NK-92 (cell line): ENCODE results near the gene TPM1.
"Not testable (repeated sequence)": the region's sequence is repeated elsewhere in the genome, so short reads cannot be mapped to it uniquely, and the experiment has no call there.

Experiments
- DNase-seq: peaks from one replicate; lab custom pipeline; 2025; ENCODE audit not compliant: unreplicated experiment; lab: John Stamatoyannopoulos, UW

The TPM1 gene

GRCh38 chr15:63091679-63092446 is 49.3 kb downstream of the TPM1 start:
- DNase-seq, result no peak

- DNase-seq, result no peak
Observed at GRCh38 chr15:63093486-63094205, 51.1 kb downstream of the TPM1 start.

- DNase-seq, result no peak
Observed at GRCh38 chr15:63094495-63094931, 52.0 kb downstream of the TPM1 start.

DNA sequence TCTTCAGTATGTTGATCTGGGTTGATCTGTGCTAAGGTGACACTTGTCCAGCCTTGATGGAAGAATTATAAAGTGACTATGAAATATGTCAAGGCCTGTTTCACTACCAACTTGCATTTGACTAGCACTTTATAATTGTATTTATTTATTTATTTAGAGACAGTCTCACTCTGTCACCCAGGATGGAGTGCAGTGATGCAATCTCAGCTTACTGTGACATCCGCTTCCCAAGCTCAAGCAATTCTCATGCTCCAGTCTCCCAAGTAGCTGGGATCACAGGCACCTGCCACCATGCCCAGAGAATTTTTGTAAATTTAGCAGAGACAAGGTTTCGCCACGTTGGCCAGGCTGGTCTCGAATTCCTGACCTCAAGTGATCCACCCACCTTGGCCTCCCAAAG is 53.6 kb downstream of the TPM1 start:
- DNase-seq, result no peak

GRCh38 chr15:63098901-63099300 is 56.4 kb downstream of the TPM1 start:
- DNase-seq, result not testable (repeated sequence)

DNA sequence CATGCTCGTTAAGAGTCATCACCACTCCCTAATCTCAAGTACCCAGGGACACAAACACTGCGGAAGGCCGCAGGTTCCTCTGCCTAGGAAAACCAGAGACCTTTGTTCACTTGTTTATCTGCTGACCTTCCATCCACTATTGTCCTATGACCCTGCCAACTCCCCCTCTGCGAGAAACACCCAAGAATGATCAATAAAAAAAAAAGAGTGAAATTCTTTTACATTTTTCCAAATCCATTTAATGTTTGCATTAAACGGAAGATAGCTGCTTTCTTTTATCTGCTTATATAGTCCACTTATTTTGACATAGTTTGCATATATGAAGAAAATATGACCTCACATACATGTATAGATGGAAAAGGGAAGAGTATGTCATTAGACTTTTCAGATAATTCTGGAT is 57.0 kb downstream of the TPM1 start:
- not testable (repeated sequence) for DNase-seq

DNA sequence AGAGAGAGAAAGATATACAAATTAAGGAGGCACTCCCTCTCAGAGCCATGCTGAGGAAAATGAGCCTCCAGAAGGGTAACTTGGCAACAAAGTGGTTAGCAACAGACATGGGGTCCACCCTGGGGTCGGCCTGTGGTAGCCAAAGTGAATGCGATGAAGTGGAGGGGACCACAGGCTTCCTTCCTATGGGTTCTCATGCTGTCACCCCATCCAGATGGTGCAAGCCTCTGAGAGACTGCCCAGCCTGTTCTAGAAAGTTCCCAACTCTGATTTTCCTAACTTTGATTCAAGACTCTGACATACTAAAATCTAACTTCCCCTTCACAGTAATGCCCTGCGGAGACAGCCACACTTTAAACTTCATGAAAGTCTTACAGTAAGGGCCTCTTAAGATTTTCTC is 60.9 kb downstream of the TPM1 start:
- no peak for DNase-seq

DNA sequence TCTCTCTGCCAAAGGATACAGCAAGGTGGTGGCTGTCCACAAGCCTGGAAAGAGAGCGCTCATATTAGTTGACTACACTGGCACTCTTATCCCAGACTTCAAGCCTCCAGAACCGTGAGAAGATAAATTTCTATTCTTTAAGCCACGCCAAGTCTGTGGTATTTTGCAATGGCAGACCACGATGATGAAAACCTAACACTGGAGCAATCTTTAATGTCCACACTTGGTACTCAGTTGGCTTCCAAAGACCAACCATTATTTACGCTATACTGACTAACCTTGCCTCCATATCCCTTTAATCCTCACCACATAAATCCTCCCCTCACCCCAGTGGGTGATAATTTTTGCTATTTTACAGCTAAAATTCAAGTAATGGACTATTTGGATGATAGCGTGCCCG is 62.2 kb downstream of the TPM1 start:
- DNase-seq, result no peak

DNA sequence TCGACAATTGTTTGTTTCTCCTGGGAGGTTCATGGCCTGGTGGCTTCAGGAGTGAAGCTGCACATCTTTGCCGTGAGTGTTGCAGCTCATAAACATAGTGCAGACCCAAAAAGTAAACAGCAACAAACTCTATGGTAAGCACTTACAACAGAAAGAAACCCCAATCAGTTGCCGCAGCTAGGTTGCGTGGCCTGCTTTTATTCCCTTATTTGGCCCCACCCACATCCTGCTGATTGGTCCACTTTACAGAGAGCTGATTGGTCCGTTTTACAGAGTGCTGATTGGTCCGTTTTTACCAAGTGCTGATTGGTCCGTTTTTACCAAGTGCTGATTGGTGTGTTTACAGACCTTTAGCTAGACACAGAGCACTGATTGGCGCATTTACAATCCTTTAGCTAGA is 62.8 kb downstream of the TPM1 start:
- not testable (repeated sequence) for DNase-seq

GRCh38 chr15:63107895-63108546 is 65.5 kb downstream of the TPM1 start:
- no peak for DNase-seq

GRCh38 chr15:63109498-63109897 is 67.0 kb downstream of the TPM1 start:
- DNase-seq, result no peak

DNA sequence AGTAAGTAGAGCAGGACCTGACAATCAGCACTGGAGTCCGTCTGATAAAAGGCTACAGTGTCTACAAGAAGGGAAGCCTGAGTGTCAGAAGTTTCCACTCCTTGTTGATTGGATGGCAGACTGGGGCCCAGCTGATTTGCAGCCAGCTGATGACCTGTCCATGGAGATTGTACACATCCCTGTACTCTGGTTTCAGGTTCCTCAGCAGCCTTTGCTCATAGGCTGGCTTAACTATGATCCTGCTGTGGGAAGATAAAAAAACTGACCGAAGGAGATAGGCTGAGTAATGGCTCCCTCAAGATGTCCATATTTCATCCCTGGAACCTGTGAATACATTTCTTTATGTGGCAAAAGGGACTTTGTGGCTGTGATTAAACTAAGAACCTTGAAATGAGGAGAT is 67.4 kb downstream of the TPM1 start:
- no peak for DNase-seq

DNA sequence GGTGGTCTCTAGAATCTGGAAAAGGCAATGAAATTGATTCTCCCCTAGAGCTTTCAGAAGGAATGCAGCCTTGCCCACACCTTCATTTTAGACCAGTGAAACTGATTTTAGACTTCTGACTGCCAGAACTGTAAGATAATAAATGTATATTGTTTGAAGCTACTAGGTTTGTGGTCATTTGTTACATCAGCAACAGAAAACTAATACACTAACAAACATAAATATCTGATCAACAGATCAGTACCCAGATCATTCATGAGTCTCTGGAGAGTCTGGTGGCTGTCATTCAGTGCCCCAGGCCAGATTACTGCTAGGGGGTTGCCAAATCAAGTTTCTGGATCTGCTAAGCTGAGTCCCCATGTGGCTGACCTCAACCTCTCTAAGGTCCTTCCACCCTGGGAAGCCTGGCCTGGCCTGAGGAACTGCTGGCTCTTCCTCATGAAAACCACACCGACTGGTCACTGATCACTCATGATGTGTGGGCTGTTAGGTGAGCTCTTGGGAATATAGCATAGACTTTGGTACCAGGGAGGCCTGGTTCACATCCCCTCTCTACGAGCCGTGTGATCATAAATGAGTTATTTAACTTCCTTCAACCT is 68.0 kb downstream of the TPM1 start:
- DNase-seq, result no peak

DNA sequence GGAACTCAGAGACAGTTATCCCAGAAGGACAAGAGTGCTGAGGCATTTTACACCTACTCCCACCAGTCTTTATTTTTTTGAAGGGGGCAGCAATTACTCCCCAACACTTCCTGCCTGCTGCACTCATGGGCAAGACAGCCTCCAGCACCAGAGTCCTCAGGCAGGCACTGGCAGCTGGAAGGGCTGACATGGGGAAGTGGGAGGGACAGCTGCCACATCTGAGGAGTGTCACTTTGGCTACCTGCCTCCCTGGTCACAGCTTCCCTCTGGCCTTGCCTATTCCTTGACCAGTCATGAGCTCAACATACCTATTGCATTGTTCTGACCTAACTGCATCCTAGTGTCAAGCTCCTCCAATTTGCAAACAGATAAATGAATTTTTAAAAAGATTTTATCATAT is 68.9 kb downstream of the TPM1 start:
- DNase-seq, result no peak

- no peak for DNase-seq
Observed at GRCh38 chr15:63112871-63113270, 70.3 kb downstream of the TPM1 start.

GRCh38 chr15:63114465-63114864 is 71.9 kb downstream of the TPM1 start:
- no peak for DNase-seq
